ENCODE measurements around the gene DMKN.

- no peak for TF ChIP-seq CTCF (IDR thresholded peaks at IDR 0.05)
- TF ChIP-seq TCF7L2 (IDR thresholded peaks at IDR 0.05; ENCODE audit: low read depth, low read length) = no peak
- no peak for TF ChIP-seq SIN3A (IDR thresholded peaks at IDR 0.05; ENCODE audit: borderline replicate concordance, insufficient read depth, low read depth, low read length)
- no peak for TF ChIP-seq POLR2AphosphoS5 (IDR thresholded peaks at IDR 0.05; ENCODE audit: low read depth, low read length)
These were observed 52.4 kb downstream of the DMKN start for GRCh38 chr19:35461060-35461459.

All from Panc1 (cell line).